Measurements from ENCODE around the gene SH2D4B.

DNA sequence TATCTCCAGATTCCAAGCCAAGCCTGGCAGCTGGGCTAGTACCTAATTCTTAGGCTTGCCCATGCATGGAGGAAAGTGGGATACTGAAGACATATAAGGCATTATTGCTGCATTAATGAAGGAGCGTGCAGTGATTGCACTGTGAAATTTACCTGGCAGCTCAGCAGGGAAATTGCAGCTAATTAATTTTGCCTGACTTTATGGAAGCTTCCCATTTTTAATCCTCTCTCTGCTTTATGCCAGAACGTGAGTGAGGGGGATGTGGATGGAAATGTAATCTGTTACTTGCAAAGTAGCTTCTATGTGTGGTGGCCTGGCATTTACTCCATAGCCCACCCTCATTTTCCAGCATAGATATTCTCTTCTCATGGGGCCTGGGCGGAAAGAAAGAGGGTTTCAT is 134.9 kb downstream of the SH2D4B start:
- no peak for TF ChIP-seq ZNF274 (IDR thresholded peaks at IDR 0.05; ENCODE audit: low read depth, low read length)
- no peak for TF ChIP-seq YY1 (IDR thresholded peaks at IDR 0.05; ENCODE audit: insufficient read depth, insufficient read length)
